Endothelial cell of umbilical vein (primary cell): ENCODE measurements around the gene ATP5MC2. TPM values are rescaled to one million over a fixed set of nuclear protein-coding genes. Genes with fewer than 3 reads are reported as not detected.

Source experiments
- BruUV-seq: library from RNA; stranded (reverse); fragments of 400-500 nt; replicated peaks from 2 replicates; lab custom pipeline; 2021; lab: Mats Ljungman, UMichigan
- CTCF ChIA-PET: fragments of 300-600, 350-600 bp; sonication (Branson Sonifier 250); formaldehyde crosslinking; loops from one replicate; lab custom pipeline; 2021; ENCODE audit warnings: antibody characterized with exemption, inconsistent platforms; lab: Charles Lee
- POLR2A ChIA-PET: fragments of 300-600, 350-600 bp; sonication (Branson Sonifier 250); formaldehyde crosslinking; loops from one replicate; lab custom pipeline; 2021; ENCODE audit warnings: antibody characterized with exemption, inconsistent platforms; lab: Charles Lee
- DNase-seq: peaks from one replicate; pipeline ENCODE4 v3.0.0-alpha.2; 2011; ENCODE audit warnings: low read depth, low spot score
- FAIRE-seq: peaks from 2 replicates; lab custom pipeline; 2011; peaks lifted over from hg19 to GRCh38; lab: Jason Lieb, UNC
- H2AFZ ChIP-seq: 2 replicates; pipeline ENCODE4 v1.6.0; 2012; ENCODE audit warnings: low read depth, low read length, control low read depth, inconsistent platforms
- H3K27ac ChIP-seq: 2 replicates; pipeline ENCODE4 v1.5.1; 2011; ENCODE audit warnings: low read depth, mild to moderate bottlenecking, control low read depth, low read length, moderate library complexity; ENCODE audit not compliant: insufficient read depth
- H3K27me3 ChIP-seq, 2 experiments: 2 replicates each; pipeline versions ENCODE4 v1.6.0 to v1.6.1; 2011; ENCODE audit warnings: low read length in 2 of 2, mixed read lengths in 1 of 2; ENCODE audit not compliant: control insufficient read depth in 2 of 2, insufficient read depth in 2 of 2
- H3K36me3 ChIP-seq, 2 experiments: 2 replicates in 1 of 2; 3 replicates in 1 of 2; pipeline ENCODE4 v1.5.1; 2011; ENCODE audit warnings: low read length in 2 of 2, mild to moderate bottlenecking in 1 of 2, moderate library complexity in 1 of 2; ENCODE audit not compliant: control insufficient read depth in 2 of 2, insufficient read depth in 2 of 2; ENCODE audit errors: extremely low read depth in 1 of 2
- H3K4me1 ChIP-seq: 3 replicates; pipeline ENCODE4 v1.5.1; 2011; ENCODE audit warnings: mild to moderate bottlenecking, low read length; ENCODE audit not compliant: control insufficient read depth, insufficient read depth; ENCODE audit errors: extremely low read depth
- H3K4me2 ChIP-seq: 2 replicates; pipeline ENCODE4 v1.6.1; 2011; ENCODE audit warnings: low read length, control low read depth, mixed read lengths; ENCODE audit not compliant: insufficient read depth
- H3K4me3 ChIP-seq, 3 experiments: fragments of 200-600 bp in 1 of 3; sonication (generic), shearing (Covaris generic) in 1 of 3; replicated peaks in 1 of 3; 2 replicates each; pipeline ENCODE4 v1.5.1; 2011 to 2016; ENCODE audit warnings: control low read depth in 3 of 3, low read length in 3 of 3, mild to moderate bottlenecking in 2 of 3, inconsistent platforms in 1 of 3, low read depth in 1 of 3, moderate library complexity in 1 of 3; ENCODE audit not compliant: insufficient read depth in 1 of 3
- H3K79me2 ChIP-seq: 2 replicates; pipeline ENCODE4 v1.6.0; 2012; ENCODE audit warnings: low read length, inconsistent platforms; ENCODE audit not compliant: control insufficient read depth, insufficient read depth
- H3K9ac ChIP-seq: replicated peaks from 2 replicates; pipeline ENCODE3; 2011; ENCODE audit warnings: low read length, control low read depth; ENCODE audit not compliant: insufficient read depth; ENCODE audit errors: extremely low read depth
- H3K9me1 ChIP-seq: replicated peaks from 3 replicates; pipeline ENCODE4 v1.6.0; 2011; ENCODE audit warnings: mild to moderate bottlenecking, low read length; ENCODE audit not compliant: control insufficient read depth, insufficient read depth; ENCODE audit errors: extremely low read depth
- H3K9me3 ChIP-seq: replicated peaks from 2 replicates; pipeline ENCODE4 v1.5.1; 2012; ENCODE audit warnings: low read length, inconsistent platforms; ENCODE audit not compliant: control insufficient read depth, insufficient read depth
- H4K20me1 ChIP-seq: replicated peaks from 2 replicates; pipeline ENCODE3; 2011; ENCODE audit warnings: mild to moderate bottlenecking, low read length; ENCODE audit not compliant: control insufficient read depth, insufficient read depth; ENCODE audit errors: extremely low read depth
- CTCF ChIP-seq, 2 donors: IDR thresholded peaks; 1 replicate in 1 of 2; 2 replicates in 1 of 2; pipeline ENCODE4 v1.5.1; 2011; ENCODE audit warnings: low read length in 2 of 2, mild to moderate bottlenecking in 2 of 2, moderate library complexity in 2 of 2, control low read depth in 1 of 2, inconsistent platforms in 1 of 2, low read depth in 1 of 2; ENCODE audit not compliant: insufficient read depth in 1 of 2; ENCODE audit errors: extremely low read depth in 1 of 2
- EZH2 ChIP-seq: IDR thresholded peaks from 2 replicates; pipeline ENCODE4 v1.6.1; 2012; ENCODE audit warnings: borderline replicate concordance, low read depth, mild to moderate bottlenecking, moderate library complexity, low read length, inconsistent platforms; ENCODE audit not compliant: severe bottlenecking
- FOS ChIP-seq: IDR thresholded peaks from 2 replicates; pipeline ENCODE4 v1.6.1; 2011; ENCODE audit warnings: mild to moderate bottlenecking, low read length, moderate library complexity, borderline replicate concordance; ENCODE audit not compliant: insufficient read depth
- GATA2 ChIP-seq: IDR thresholded peaks from 2 replicates; pipeline ENCODE4 v1.7.0; 2011; ENCODE audit warnings: low read depth, mild to moderate bottlenecking, moderate library complexity, mixed read lengths, low read length; ENCODE audit not compliant: insufficient read length, insufficient read depth
- JUN ChIP-seq: IDR thresholded peaks from 2 replicates; pipeline ENCODE4 v1.6.1; 2011; ENCODE audit warnings: borderline replicate concordance, low read depth; ENCODE audit not compliant: insufficient read length, insufficient read depth
- MAX ChIP-seq: IDR thresholded peaks from 2 replicates; pipeline ENCODE4 v1.6.1; 2011; ENCODE audit not compliant: insufficient read depth, insufficient read length
- MYC ChIP-seq: IDR thresholded peaks from one replicate; pipeline ENCODE4 v1.6.1; 2011; ENCODE audit warnings: mild to moderate bottlenecking, low read depth, low read length
- POLR2A ChIP-seq: IDR thresholded peaks from 2 replicates; pipeline ENCODE4 v1.6.1; 2012; ENCODE audit warnings: low read depth, mild to moderate bottlenecking, control low read depth, low read length
- POLR2AphosphoS5 ChIP-seq: IDR thresholded peaks from 2 replicates; pipeline ENCODE4 v1.6.1; 2012; ENCODE audit warnings: low read depth, mild to moderate bottlenecking, control low read depth, low read length, moderate library complexity; ENCODE audit not compliant: insufficient read depth
- dilution Hi-C: fragments of 300-500 bp; cut with MboI; formaldehyde crosslinking; loops from one replicate; pipeline ENCODE4 v1.15.0; 2019; ENCODE audit warnings: low sequenced_read_pairs; ENCODE audit not compliant: extremely low pct_ligation_motif_present
- intact Hi-C: fragments of 100-400 bp; cut with micrococcal nuclease; formaldehyde crosslinking; loops from one replicate; pipeline ENCODE4 v1.10.0; 2022
- polyA plus RNA-seq, 4 experiments: library from polyadenylated mRNA; depleted of rRNA in 3 of 4; stranded (reverse) in 3 of 4; unstranded in 1 of 4; fragments of >200 nt; gene quantifications; 2 replicates each; pipeline versions ENCODE4 v1.2.1 to v1.2.3, GENCODE V29; 2011 to 2012; ENCODE audit warnings: missing spikeins in 1 of 4
- total RNA-seq: library from RNA; stranded (reverse); gene quantifications from 2 replicates; pipeline ENCODE4 v1.2.3, GENCODE V29; 2021

ATP5MC2 gene
- total and polyA plus RNA-seq, 2 donors (not counting 3 experiments of a cell fraction or from before 2014, with no cell fraction given) = 402 to 820 TPM

- Histone ChIP-seq H3K4me1 (peaks cover 14% of the 10 kb centered on the region), H3K27me3 (no peaks in the 10 kb centered on the region), H3K27ac (no peak overlapping the region), H3K36me3 (peaks cover 11 to 36% of the 10 kb centered on the region in 2 experiments), H3K79me2 (peaks cover 38% of the 10 kb centered on the region), H3K4me2 (no peak overlapping the region), H4K20me1 (no peaks in the 10 kb centered on the region), H3K9ac (no peak overlapping the region), H3K9me3 (no peaks in the 10 kb centered on the region), H2AFZ (no peak overlapping the region), H3K4me3 (no peak overlapping the region), H3K9me1 (no peaks in the 10 kb centered on the region)
- DNase-seq (no peak), FAIRE-seq (no peak)
- dilution Hi-C loops (no loop called here), intact Hi-C loops (no loop called here)
- ChIA-PET CTCF (interaction anchor here (1.9 kb wide), 1 partner anchor 127 kb away, joined by 8 read pairs; no protein-coding TSS in a partner anchor), POLR2A (interaction anchor here (1.1 kb wide), 1 partner anchor 47 kb away, joined by 3 read pairs; no protein-coding TSS in a partner anchor)
- no peak for TF ChIP-seq EZH2
- TF ChIP-seq JUN = no peak
- TF ChIP-seq CTCF (IDR thresholded peaks at IDR 0.05; ENCODE audit: extremely low read depth in 1 of 2, insufficient read depth in 1 of 2, low read depth in 1 of 2, low read length in 2 of 2) = no peak
- no peak for TF ChIP-seq POLR2A
- TF ChIP-seq FOS = no peak
- TF ChIP-seq POLR2AphosphoS5 = no peak
- no peak for TF ChIP-seq MYC
- TF ChIP-seq MAX = no peak
- no peak for TF ChIP-seq GATA2
- BruUV-seq = no TSS peak
These were observed 5.6 kb downstream of the ATP5MC2 start for GRCh38 chr12:53670308-53670707.
